SU-DHL-6 (cell line): Measurements from ENCODE around the gene SRSF5.

Experiments used
- H2AFZ ChIP-seq: fragments of 200-600 bp; sonication (generic); 2 replicates; pipeline ENCODE4 v1.6.1; 2014; ENCODE audit warnings: low read depth, mild to moderate bottlenecking, moderate library complexity, mixed read lengths, antibody characterized with exemption, low read length; ENCODE audit not compliant: severe bottlenecking
- H3F3A ChIP-seq: fragments of 200-600 bp; shearing (Covaris generic); 2 replicates; pipeline ENCODE4 v1.6.0; 2016; ENCODE audit warnings: antibody characterized with exemption, mild to moderate bottlenecking; ENCODE audit not compliant: insufficient read depth
- H3K27ac ChIP-seq: fragments of 200-600 bp; sonication (generic); 2 replicates; pipeline ENCODE4 v1.5.1; 2016; ENCODE audit warnings: low read depth, mild to moderate bottlenecking, low read length, moderate library complexity, mixed read lengths
- H3K27me3 ChIP-seq: fragments of 200-600 bp; sonication (generic), shearing (Covaris generic); 2 replicates; pipeline ENCODE4 v1.6.0; 2014; ENCODE audit warnings: mild to moderate bottlenecking, low read length
- H3K36me3 ChIP-seq: fragments of 200-600 bp; sonication (generic); 2 replicates; pipeline ENCODE4 v1.6.1; 2014; ENCODE audit warnings: mild to moderate bottlenecking, low read length, mixed read lengths
- H3K4me2 ChIP-seq: fragments of 300-600, 200-600 bp; shearing (Covaris generic), sonication (generic); 2 replicates; pipeline ENCODE4 v1.6.0; 2014; ENCODE audit warnings: low read length, low read depth, mild to moderate bottlenecking; ENCODE audit not compliant: poor library complexity, severe bottlenecking
- H3K4me3 ChIP-seq: fragments of 200-600 bp; sonication (generic); 2 replicates; pipeline ENCODE4 v1.5.1; 2014; ENCODE audit warnings: antibody characterized with exemption, low read length, mild to moderate bottlenecking, mixed read lengths; ENCODE audit not compliant: insufficient read depth, poor library complexity, severe bottlenecking
- H3K79me2 ChIP-seq: fragments of 200-600 bp; sonication (generic); 2 replicates; pipeline ENCODE4 v1.6.1; 2014; ENCODE audit warnings: mild to moderate bottlenecking, low read length, moderate library complexity; ENCODE audit not compliant: insufficient read depth
- H3K9ac ChIP-seq: fragments of 200-600 bp; sonication (generic); 2 replicates; pipeline ENCODE4 v1.7.0; 2014; ENCODE audit warnings: mild to moderate bottlenecking, low read length
- H3K9me2 ChIP-seq: fragments of 200-600 bp; sonication (generic); replicated peaks from 2 replicates; pipeline ENCODE4 v1.6.1; 2014; ENCODE audit warnings: low read length; ENCODE audit not compliant: insufficient read depth
- H3K9me3 ChIP-seq: fragments of 200-600 bp; sonication (generic); 2 replicates; pipeline ENCODE4 v1.6.1; 2014; ENCODE audit warnings: low read length, mixed read lengths; ENCODE audit not compliant: insufficient read depth
- H4K20me1 ChIP-seq: fragments of 200-600 bp; sonication (generic); 2 replicates; pipeline ENCODE4 v1.6.1; 2014; ENCODE audit warnings: low read depth, mild to moderate bottlenecking, antibody characterized with exemption, low read length, moderate library complexity, mixed read lengths
- EZH2phosphoT487 ChIP-seq: fragments of 200-600 bp; sonication (generic), shearing (Covaris generic); conservative IDR thresholded peaks from 2 replicates; pipeline ENCODE4 v1.6.1; 2018; ENCODE audit warnings: mild to moderate bottlenecking, antibody characterized with exemption, low read length, moderate library complexity, mixed read lengths
- TF ChIP-seq, protein P1 (sequence below): fragments of 200-600 bp; sonication (generic); IDR thresholded peaks from one replicate; pipeline ENCODE4 v1.5.1; 2017; ENCODE audit warnings: antibody characterized with exemption, mild to moderate bottlenecking, low read length, moderate library complexity; ENCODE audit not compliant: insufficient read depth, poor library complexity, severe bottlenecking

SRSF5 gene

DNA sequence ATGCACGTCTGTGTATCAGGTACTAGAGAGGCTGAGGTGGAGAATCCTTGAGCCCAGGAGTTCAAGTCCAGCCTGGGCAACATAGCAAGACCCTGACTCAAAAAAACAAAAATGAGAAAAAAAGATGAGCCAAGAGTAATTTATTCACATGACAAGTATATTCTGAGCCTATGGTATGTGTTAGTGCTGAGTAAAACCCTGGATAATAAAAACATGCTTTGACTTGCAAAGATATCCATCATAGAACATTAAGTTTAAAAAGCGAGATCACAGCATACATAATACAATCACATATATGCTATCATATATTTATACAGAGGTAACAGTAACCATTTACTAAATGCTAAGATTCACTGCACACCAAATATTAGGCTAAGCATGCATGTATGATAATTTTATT is 54.0 kb downstream of the SRSF5 start:
- TF ChIP-seq EZH2phosphoT487: no peak
- TF ChIP-seq, protein P1, sequence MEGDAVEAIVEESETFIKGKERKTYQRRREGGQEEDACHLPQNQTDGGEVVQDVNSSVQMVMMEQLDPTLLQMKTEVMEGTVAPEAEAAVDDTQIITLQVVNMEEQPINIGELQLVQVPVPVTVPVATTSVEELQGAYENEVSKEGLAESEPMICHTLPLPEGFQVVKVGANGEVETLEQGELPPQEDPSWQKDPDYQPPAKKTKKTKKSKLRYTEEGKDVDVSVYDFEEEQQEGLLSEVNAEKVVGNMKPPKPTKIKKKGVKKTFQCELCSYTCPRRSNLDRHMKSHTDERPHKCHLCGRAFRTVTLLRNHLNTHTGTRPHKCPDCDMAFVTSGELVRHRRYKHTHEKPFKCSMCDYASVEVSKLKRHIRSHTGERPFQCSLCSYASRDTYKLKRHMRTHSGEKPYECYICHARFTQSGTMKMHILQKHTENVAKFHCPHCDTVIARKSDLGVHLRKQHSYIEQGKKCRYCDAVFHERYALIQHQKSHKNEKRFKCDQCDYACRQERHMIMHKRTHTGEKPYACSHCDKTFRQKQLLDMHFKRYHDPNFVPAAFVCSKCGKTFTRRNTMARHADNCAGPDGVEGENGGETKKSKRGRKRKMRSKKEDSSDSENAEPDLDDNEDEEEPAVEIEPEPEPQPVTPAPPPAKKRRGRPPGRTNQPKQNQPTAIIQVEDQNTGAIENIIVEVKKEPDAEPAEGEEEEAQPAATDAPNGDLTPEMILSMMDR: no peak
- Histone ChIP-seq H3K36me3 (no peaks in the 10 kb centered on the region), H3K9ac (no peak overlapping the region), H3K79me2 (no peaks in the 10 kb centered on the region), H3K4me2 (no peak overlapping the region), H3K9me2 (no peaks in the 10 kb centered on the region), H3K4me3 (no peak overlapping the region), H4K20me1 (no peaks in the 10 kb centered on the region), H3K9me3 (no peaks in the 10 kb centered on the region), H3F3A (no peaks in the 10 kb centered on the region), H3K27me3 (no peaks in the 10 kb centered on the region), H2AFZ (no peak overlapping the region), H3K27ac (no peak overlapping the region)
